ENCODE data around the gene CCN5.

CCN5 gene

DNA sequence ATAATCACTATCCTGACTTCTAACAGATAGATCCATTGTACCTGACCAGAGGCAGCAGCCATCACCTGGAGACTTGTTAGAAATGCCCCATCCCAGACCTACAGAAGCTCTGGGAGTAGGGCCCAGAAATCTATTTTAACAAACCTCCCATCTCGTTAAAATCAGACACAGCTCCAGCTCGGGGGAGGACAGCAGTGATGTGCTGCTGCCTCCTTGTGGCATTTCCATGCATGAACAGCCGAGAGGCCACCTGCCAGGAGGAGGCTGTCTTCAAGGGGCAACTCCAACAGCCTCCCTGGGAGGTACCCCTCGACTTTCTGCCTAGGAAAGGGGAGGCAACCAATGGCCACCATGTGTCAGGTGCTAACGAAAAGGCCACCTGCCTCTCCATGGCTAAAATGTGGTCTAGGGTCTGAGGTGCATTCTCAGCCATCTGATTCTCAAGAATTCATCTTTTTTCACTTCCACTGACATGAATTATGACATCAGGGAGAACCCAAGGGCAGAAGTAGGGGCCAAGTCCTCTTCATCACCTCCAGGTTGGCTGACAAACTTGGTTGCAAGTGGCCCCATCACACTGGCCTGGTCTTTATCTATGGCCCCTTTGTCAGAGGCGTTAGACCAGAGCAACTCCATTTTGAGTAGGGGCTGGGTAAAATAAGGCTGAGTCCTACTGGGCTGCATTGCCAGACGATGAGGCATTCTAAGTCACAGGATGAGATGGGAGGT, 18.3 kb downstream of the CCN5 start:
- in situ Hi-C loops (cut with HindIII; ENCODE audit: low sequenced_read_pairs): loop anchor here (5.0 kb wide), 1 partner anchor 51 kb away; no protein-coding TSS in a partner anchor

DNA sequence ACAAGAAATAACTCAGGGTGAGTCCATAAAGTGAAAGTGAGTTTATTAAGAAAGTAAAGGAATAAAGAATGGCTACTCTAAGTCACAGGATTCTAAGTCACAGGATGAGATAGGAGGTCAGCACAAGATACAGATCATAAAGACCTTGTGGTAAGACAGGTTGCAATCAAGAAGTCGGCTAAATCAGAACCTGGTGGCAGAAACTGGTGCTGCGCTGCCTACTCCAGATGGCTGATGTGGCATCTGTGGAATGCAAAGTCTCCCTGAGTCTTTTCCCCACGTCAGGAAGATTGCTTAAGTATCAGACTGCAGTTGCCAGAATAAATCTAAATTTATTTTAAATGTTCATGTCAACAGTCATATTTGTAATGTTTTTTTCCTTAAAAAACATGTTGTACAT, 19.8 kb downstream of the CCN5 start:
- in situ Hi-C loops (cut with HindIII; ENCODE audit: low sequenced_read_pairs): loop anchor here (5.0 kb wide), 1 partner anchor 53 kb away; no protein-coding TSS in a partner anchor

DNA sequence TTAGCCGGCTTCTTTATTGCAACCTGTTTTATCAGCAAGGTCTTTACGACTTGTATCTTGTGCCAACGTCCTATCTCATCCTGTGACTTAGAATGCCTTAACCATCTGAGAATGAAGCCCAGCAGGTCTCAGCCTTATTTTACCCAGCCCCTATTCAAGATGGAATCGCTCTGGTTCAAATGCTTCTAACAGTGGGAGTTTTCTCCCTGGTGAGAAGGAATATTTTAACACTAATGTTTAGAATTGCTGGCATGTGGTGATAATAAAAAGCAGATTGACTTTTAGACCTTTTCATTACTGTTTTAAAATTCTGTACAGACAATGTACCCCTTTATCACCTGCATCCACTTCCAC, 20.6 kb downstream of the CCN5 start:
- in situ Hi-C loops (cut with HindIII; ENCODE audit: low sequenced_read_pairs): no loop called here

DNA sequence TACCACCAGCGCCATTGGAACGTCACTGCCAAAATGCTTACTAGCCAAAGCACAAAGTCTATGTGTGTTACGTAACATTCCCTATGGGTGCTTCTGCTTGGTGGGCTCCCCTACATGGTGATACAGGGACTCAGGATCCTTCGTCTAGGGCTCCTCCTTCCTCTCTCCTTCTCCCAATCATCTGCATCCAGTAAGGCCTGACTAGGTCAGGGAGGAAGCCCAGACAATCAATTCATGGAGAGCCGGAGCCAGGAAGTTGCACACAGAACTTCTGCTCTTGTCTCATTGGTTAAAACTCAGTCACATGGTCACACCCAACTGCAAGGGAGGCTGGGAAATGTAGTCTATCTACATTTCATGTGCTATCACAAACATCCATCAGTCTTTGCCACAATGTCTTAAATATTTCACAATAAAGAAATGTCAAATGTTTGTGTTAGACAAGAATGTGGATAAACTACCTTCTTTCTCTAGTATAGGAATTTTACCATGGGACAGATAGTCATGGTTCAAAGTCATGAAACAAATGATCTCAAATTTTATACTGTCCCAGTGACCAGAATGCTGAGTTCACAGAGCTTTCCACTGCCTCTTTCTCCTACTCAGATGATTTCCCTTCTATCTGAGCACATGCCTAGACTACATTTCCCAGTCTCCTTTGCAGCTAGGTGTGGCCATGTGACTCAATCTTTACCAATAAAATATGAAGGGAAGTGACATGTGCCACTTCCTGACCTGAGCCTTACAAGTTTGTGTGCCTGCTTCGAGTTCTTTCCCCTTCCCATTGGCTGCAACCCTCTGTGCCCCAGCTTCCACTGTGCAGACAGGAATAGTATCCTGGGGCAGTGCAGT, 21.2 kb downstream of the CCN5 start:
- in situ Hi-C loops (cut with HindIII; ENCODE audit: low sequenced_read_pairs): no loop called here

DNA sequence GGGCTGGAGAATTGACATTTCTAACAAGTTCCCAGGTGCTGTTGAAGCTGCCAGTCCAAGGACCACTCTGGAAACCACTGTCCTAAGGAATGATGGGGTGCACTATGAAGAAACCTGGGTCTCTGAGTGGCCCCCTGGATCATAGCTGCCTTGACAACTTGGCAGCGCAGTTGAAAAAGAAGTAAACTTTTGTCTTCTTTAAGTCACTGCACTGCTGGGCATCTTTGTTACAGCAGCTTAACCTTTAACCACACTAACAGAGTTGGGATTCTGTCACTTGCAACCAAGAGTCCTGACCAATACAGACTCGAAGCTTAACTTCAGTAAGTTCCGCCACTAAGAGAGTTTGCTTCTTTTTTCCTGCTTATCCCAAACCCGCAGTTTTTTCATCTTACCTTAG, 21.9 kb downstream of the CCN5 start:
- in situ Hi-C loops (cut with HindIII; ENCODE audit: low sequenced_read_pairs): no loop called here

DNA sequence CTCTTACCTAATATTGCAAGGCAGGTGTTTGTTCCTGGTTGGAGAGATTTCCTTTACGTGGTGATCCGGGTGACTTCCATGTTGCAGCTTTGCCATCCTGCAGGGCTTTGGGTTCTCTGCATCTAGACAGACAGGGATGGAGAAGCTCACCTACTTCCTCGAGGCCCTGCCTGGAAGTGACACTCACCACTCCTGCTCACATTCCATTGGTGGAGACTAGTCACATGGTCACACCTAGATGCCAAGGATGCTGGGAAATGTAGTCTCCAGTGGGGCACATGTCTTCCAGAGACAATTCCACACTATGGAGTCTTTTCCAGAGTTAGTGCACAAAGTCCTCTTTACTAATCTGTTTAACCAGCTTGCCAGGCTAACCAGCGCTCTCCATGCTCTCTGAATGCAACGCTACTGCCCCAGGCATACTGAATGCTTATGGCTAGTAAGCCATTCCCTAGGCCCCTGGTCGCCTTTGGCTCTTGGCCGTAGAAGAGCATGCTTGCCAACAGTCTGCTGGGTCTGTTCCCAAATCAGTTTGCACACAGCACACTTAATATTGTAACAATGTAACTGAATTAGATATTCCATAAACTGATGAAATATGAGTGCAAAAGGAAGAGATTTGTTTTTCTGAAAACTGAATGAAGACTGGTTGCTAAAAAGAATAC, 23.8 kb downstream of the CCN5 start:
- in situ Hi-C loops (cut with HindIII; ENCODE audit: low sequenced_read_pairs): no loop called here

DNA sequence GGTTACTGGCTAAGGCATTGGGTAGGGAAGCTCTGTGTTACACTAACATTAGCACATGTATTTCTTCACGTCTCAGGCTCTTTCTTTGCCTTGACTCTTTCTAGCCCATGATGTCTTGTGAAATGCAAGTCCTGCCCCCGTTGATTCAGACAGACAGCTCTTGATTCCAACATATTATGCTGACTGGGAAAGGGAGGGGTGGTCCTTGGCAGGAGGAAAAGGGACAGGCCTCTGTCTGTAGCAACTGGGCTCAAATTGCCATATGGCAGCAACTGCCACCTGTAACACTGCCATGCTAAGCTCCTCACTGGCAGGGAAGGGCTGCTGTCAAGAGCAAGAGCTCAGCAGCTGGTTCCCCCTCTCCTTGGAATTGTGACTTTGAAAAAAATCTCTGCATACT, 24.8 kb downstream of the CCN5 start:
- in situ Hi-C loops (cut with HindIII; ENCODE audit: low sequenced_read_pairs): no loop called here

DNA sequence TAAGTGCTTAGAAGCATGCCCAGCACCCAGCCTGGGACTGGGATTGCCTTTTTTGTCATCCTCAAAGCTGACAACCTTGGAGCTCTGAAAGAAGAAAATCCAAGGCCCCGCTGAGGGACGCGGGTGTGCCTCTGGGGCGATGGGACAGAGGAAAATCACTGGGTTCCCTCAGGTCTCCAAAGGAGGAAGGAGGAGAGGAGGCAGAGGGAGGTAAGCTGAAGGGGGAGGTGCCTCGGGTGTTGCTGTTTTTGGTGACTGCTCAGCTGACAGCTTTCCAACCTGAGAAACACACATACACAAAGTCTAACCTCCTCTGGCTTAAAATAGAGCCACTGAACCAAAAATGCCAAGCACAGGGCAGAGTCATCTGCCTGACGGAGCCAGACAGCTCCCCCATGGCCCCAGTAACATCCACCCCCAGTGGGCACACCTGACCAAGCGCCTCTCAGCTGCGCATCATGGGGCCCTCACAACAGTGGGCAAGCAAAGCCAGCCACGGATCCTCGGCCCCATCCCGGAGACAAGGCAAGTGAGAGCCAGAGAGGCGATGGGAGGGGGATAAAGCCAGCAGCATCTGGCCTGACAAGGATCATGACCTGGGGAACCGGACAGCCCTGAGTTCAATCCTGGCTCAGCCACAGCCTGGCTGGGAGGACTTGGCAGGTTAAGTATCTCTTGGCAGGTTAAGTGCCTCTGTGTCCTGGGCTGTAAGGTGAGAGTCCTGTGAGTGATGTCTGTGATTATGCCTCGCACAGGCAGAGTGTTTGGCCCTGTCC, 27.3 kb downstream of the CCN5 start:
- in situ Hi-C loops (cut with HindIII; ENCODE audit: low sequenced_read_pairs): no loop called here

DNA sequence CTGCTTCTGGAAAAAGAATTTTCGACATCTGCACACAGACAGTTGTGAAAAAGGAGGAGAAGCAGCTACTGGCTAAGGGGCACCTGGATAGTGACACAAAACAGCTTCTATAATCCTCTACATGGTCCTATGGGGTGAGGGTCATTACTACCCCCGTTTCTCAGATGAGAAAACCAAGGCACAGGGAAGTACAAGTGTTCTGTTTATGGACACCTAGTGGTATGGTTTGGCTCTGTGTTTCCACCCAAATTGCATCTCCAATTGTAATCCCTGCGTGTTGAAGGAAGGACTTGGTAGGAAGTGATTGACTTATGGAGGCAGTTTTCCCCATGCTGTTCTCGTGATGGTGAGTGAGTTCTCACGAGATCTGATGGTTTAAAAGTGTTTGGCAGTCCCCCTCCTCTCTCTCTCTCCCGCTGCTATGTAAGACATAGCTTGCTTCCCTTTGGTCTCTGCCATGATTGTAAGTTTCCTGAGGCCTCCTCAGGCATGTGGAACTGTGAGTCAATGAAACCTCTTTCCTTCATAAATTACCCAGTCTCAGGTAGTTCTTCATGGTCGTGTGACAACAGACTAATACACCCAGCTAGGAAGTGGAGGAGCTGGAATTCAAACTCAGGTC, 28.0 kb downstream of the CCN5 start:
- in situ Hi-C loops (cut with HindIII; ENCODE audit: low sequenced_read_pairs): no loop called here

DNA sequence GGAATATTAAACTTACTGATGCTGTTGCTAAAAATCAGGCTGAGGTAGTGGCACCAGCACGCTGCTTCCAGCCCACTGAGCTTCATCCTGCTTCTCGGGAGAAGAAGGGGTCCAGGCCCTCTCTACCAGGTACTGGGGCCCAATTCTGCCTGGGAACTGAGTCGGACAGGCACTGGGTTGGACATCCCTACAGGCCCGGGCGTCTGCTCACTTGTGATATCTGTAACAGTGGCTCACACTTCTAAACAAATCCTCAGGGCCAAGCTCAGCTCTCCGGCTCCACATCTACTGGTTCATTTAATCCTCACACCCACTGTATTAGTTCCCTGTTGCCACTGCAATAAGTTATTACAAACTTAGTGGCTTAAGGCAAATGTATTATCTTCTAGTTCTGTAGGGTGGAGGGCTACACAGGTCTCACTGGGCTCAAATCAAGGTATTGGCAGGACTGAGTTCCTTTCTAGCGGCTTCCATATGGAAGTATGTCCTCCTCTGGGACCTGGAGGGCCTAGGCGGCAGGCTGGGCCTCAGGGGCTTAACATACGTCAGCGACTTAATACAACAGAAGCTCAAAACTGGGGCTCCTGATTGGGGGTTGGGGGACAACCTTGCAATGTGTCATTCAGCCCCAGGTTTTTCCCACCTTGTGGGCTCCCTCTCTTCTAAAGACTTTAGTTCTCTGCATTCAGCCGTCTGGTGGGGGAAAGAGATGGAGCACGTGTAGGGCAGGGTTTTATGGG, 28.9 kb downstream of the CCN5 start:
- in situ Hi-C loops (cut with HindIII; ENCODE audit: low sequenced_read_pairs): no loop called here

DNA sequence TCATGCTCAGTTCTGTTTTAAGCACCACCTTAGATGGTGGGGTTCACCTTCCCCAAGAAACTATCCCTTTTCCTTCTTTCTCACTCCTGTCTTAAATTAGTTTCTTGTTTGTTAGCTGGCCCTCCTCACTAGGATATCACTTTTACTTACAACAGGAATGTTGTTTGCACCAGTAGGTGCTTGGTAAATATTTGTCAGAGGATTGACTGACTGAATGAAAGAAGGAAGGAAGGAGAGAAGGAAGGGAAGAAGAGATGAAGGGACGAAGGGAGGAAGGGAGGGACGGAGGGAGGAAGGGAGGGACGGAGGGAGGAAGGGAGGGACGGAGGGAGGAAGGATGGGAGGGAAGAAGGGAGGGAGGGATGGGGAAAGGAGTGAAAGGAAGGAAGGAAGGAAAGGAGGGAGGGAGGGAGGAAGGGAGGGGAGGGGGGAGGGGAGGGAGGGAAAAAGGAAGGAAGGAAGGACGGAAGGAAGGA, 30.0 kb downstream of the CCN5 start:
- in situ Hi-C loops (cut with HindIII; ENCODE audit: low sequenced_read_pairs): no loop called here

DNA sequence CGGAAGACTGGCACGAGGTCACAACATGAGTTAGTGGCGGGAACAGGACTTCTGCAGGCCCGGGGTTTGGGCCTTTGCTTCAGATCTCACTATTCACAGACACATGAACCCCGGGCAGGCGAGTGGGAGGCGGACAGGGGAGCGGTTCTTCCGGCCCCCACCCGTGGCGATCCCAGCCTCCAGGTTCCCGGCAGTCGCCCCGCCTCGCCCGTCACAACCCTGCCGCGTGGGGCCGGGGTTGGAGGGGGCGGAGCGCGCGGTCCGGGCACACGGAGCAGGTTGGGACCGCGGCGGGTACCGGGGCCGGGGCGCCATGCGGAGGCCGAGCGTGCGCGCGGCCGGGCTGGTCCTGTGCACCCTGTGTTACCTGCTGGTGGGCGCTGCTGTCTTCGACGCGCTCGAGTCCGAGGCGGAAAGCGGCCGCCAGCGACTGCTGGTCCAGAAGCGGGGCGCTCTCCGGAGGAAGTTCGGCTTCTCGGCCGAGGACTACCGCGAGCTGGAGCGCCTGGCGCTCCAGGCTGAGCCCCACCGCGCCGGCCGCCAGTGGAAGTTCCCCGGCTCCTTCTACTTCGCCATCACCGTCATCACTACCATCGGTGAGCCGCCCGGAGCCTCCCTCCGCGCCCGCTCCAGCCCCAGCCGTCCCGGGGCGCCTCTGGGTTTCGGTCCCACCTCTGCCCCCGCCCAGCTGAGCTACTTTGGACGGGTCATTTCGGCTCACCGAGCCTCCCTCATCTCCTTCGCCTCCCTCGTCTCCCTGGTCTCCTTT, 30.6 kb downstream of the CCN5 start, which contains the start of gene KCNK15:
TSS of gene KCNK15 (plus strand) at position 268 of the 769 bp plus-strand sequence. CDS start at position 314, 46 bp downstream.
- in situ Hi-C loops (cut with HindIII; ENCODE audit: low sequenced_read_pairs): no loop called here

DNA sequence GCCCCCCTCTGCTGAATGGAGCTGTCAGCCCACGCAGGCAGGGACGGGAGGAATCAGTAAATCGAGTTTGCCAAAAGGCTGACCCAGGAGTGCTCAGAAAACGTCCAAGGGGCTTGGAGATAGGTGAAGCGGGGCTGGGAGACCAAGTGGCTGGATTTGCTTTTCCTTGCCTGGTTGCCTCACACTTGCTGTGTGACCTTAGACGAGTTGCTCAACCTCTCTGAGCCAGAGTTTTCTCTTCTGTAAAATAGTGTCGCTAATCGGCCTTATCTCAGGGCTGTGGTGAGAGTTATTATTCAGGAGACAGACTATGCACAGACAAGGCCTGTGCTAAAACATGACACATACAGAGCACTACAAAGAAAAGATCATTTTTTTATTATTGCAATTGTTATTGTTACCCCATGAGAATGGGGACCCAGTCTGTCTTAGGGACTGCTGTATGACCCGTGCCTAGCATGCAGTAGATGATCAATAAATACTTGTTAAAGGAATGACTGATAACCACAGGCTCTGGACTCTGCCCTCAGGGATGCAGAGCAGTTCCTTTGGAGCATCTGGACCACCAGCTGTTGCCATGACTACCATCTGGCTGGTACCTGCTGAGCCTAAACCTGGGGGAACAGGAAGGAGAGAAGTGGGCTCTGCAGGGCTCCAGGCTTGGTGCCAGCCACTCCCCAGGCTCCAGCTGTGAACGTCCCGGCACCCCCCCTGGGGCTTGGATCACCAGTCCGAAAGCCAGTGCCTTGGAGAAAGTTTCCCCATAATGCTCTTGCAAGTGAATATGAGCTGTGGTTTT, 31.4 kb downstream of the CCN5 start:
- in situ Hi-C loops (cut with HindIII; ENCODE audit: low sequenced_read_pairs): no loop called here

DNA sequence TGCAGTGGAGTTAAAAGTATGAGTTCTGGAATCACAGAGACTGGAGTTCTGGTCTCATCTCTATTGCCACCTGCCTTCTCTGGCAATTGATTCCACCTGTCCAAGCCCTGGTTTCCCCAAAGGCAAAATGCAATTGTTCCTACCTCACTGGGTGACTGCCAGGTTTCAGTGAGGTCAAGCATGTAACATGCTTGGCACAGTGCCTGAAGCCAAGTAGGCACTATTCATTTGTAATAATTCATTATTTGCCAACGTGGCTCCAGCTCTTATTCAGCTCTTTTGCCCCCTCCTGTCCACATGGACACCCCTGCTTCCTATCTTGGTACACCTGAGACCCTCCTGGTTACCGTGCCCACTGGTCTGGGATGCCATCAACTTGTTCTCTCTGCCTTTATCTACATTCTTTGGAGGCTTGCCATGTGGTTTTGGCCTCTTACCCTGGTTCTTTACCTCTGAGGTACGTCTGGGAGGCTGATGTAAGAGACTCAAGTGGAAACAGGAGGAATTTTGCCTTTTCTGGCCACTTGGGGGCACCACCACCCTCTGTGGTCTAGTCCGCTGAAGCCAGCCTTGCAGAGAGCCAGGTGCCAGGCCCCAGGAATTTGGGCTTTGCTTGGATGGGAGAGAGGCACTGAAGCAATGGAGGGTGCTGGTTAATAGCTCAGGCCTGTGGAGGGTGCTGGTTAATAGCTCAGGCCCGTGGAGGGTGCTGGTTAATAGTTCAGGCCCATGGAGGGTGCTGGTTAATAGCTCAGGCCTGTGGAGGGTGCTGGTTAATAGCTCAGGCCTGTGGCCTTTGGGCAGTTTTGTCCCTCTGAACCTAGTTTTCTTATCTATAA, 32.2 kb downstream of the CCN5 start:
- in situ Hi-C loops (cut with HindIII; ENCODE audit: low sequenced_read_pairs): no loop called here

DNA sequence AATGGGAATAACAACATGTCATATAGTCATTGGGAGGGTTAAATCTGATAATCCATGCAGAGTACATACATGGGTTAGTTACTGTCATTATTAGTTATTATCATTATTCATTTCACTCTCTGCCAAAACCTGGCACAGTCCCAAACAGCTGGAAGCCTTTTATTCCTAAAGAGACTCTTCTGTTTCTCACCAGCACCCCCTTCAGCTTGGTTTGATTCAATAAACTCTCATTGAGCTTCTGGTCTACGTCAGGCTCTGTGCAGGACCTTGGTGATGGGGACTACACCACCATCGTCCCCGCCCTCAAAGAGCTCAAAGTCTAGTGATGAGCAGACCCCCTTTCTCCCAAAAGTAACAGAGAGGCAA, 32.8 kb downstream of the CCN5 start:
- in situ Hi-C loops (cut with HindIII; ENCODE audit: low sequenced_read_pairs): no loop called here

DNA sequence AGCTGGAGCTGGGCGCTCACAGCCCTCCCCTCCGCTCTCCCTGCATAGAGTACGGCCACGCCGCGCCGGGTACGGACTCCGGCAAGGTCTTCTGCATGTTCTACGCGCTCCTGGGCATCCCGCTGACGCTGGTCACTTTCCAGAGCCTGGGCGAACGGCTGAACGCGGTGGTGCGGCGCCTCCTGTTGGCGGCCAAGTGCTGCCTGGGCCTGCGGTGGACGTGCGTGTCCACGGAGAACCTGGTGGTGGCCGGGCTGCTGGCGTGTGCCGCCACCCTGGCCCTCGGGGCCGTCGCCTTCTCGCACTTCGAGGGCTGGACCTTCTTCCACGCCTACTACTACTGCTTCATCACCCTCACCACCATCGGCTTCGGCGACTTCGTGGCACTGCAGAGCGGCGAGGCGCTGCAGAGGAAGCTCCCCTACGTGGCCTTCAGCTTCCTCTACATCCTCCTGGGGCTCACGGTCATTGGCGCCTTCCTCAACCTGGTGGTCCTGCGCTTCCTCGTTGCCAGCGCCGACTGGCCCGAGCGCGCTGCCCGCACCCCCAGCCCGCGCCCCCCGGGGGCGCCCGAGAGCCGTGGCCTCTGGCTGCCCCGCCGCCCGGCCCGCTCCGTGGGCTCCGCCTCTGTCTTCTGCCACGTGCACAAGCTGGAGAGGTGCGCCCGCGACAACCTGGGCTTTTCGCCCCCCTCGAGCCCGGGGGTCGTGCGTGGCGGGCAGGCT, 35.1 kb downstream of the CCN5 start:
- in situ Hi-C loops (cut with HindIII; ENCODE audit: low sequenced_read_pairs): loop anchor here (5.0 kb wide), 1 partner anchor 117 kb away; no protein-coding TSS in a partner anchor
